Thoracic aorta (tissue), 2 donors: Measurements from ENCODE around the gene GNB1L. TPM values are rescaled to one million over a fixed set of nuclear protein-coding genes. Genes with fewer than 3 reads are reported as not detected.

Experiments used
- ATAC-seq: fragments of 150-250 bp; one replicate; pipeline ENCODE4 v1.8.0; 2017; ENCODE audit warnings: low read depth; ENCODE audit not compliant: insufficient number of reproducible peaks, low FRiP score
- DNase-seq: peaks from one replicate; pipeline ENCODE4 v3.0.0-alpha.2; 2020; ENCODE audit warnings: low spot score
- H3K27ac ChIP-seq, 2 donors: fragments of 200-600 bp; sonication (generic); 1 replicate in 1 of 2; 2 replicates in 1 of 2; pipeline ENCODE4 v1.5.1; 2016; ENCODE audit warnings: mild to moderate bottlenecking in 2 of 2, moderate library complexity in 2 of 2
- H3K27me3 ChIP-seq: fragments of 200-600 bp; sonication (generic); replicated peaks from 2 replicates; pipeline ENCODE4 v1.6.0; 2016; ENCODE audit warnings: mild to moderate bottlenecking; ENCODE audit not compliant: insufficient read depth
- H3K36me3 ChIP-seq: fragments of 200-600 bp; sonication (generic); one replicate; pipeline ENCODE4 v1.5.1; 2016
- H3K4me1 ChIP-seq, 2 donors: fragments of 200-600 bp; sonication (generic); 1 replicate in 1 of 2; 2 replicates in 1 of 2; pipeline versions ENCODE4 v1.5.1 to v1.6.0; 2016; ENCODE audit warnings: low read depth in 2 of 2, mild to moderate bottlenecking in 1 of 2; ENCODE audit not compliant: control insufficient read depth in 1 of 2
- H3K4me3 ChIP-seq: fragments of 200-600 bp; sonication (generic); 2 replicates; pipeline ENCODE4 v1.5.1; 2016; ENCODE audit warnings: mild to moderate bottlenecking
- H3K9me3 ChIP-seq: fragments of 200-600 bp; sonication (generic); 2 replicates; pipeline ENCODE4 v1.5.1; 2016
- total RNA-seq, 2 donors: library from RNA; depleted of rRNA; stranded (reverse); fragments of >200 nt; gene quantifications; one replicate each; pipeline versions ENCODE4 v1.1.0 to v1.2.3, GENCODE V29; 2016
- TF ChIP-seq, protein P1 (sequence below): fragments of 200-600 bp; sonication (generic); IDR thresholded peaks from one replicate; pipeline ENCODE4 v1.5.1; 2019; ENCODE audit warnings: antibody characterized with exemption

The GNB1L gene
- total RNA-seq, 2 donors from 2014 or later, result 2.3 to 7.7 TPM

GRCh38 chr22:19863571-19863970 is 8.9 kb upstream of the GNB1L start:
- no peaks in the 10 kb centered on the region for H3K4me1 ChIP-seq
- DNase-seq, result no peak
- H3K27me3 ChIP-seq, result no peaks in the 10 kb centered on the region
- H3K36me3 ChIP-seq, result no peaks in the 10 kb centered on the region
- TF ChIP-seq, protein P1, sequence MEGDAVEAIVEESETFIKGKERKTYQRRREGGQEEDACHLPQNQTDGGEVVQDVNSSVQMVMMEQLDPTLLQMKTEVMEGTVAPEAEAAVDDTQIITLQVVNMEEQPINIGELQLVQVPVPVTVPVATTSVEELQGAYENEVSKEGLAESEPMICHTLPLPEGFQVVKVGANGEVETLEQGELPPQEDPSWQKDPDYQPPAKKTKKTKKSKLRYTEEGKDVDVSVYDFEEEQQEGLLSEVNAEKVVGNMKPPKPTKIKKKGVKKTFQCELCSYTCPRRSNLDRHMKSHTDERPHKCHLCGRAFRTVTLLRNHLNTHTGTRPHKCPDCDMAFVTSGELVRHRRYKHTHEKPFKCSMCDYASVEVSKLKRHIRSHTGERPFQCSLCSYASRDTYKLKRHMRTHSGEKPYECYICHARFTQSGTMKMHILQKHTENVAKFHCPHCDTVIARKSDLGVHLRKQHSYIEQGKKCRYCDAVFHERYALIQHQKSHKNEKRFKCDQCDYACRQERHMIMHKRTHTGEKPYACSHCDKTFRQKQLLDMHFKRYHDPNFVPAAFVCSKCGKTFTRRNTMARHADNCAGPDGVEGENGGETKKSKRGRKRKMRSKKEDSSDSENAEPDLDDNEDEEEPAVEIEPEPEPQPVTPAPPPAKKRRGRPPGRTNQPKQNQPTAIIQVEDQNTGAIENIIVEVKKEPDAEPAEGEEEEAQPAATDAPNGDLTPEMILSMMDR, result no peak
- no peak overlapping the region for H3K4me3 ChIP-seq
- no peaks in the 10 kb centered on the region for H3K9me3 ChIP-seq
- ATAC-seq, result no peak
- H3K27ac ChIP-seq, result no peak overlapping the region

DNA sequence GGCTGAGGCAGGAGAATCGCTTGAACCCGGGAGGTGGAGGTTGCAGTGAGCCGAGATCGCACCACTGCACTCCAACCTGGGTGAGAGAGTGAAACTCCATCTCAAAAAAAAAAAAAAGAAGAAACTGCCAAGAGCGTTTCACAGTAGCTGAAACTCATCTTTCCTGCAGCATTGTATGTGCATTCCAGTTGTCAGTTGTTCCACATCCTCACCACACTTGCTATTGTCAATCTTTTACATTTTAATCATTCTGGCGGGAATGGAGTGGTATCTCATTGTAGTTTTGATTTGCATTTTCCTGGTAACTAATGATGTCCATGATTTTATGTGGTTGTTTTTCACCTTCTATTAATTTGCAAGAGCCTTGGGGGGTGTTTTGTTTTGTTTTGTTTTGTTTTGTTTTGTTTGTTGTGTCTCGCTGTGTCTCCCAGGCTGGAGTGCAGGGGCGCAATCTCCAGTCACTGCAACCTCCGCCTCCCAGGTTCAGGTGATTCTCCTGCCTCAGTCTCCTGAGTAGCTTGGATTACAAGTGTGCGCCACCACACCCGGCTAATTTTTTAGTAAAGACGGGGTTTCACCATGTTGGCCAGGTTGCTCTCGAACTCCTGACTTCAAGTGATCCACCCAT is 8.1 kb upstream of the GNB1L start:
- Histone ChIP-seq H3K4me1 (no peaks in the 10 kb centered on the region), H3K9me3 (no peaks in the 10 kb centered on the region), H3K36me3 (no peaks in the 10 kb centered on the region), H3K4me3 (no peak overlapping the region), H3K27me3 (no peaks in the 10 kb centered on the region), H3K27ac (no peak overlapping the region)
- no peak for DNase-seq
- no peak for ATAC-seq
- TF ChIP-seq, protein P1, result no peak

GRCh38 chr22:19859861-19860510 is 5.3 kb upstream of the GNB1L start:
- Histone ChIP-seq H3K27ac (no peak overlapping the region), H3K9me3 (no peaks in the 10 kb centered on the region), H3K27me3 (no peaks in the 10 kb centered on the region), H3K4me3 (no peak overlapping the region), H3K4me1 (peaks cover 8 to 10% of the 10 kb centered on the region in 2 donors), H3K36me3 (no peaks in the 10 kb centered on the region)
- ATAC-seq, result no peak
- TF ChIP-seq, protein P1, result no peak
- no peak for DNase-seq

- Histone ChIP-seq H3K4me3 (no peak overlapping the region), H3K4me1 (peaks cover 15 to 28% of the 10 kb centered on the region in 2 donors), H3K27ac (no peak overlapping the region), H3K9me3 (no peaks in the 10 kb centered on the region), H3K36me3 (no peaks in the 10 kb centered on the region), H3K27me3 (no peaks in the 10 kb centered on the region)
- DNase-seq, result no peak
- TF ChIP-seq, protein P1, result no peak
- no peak for ATAC-seq
These were observed 2.7 kb upstream of the GNB1L start for GRCh38 chr22:19857382-19857781.

DNA sequence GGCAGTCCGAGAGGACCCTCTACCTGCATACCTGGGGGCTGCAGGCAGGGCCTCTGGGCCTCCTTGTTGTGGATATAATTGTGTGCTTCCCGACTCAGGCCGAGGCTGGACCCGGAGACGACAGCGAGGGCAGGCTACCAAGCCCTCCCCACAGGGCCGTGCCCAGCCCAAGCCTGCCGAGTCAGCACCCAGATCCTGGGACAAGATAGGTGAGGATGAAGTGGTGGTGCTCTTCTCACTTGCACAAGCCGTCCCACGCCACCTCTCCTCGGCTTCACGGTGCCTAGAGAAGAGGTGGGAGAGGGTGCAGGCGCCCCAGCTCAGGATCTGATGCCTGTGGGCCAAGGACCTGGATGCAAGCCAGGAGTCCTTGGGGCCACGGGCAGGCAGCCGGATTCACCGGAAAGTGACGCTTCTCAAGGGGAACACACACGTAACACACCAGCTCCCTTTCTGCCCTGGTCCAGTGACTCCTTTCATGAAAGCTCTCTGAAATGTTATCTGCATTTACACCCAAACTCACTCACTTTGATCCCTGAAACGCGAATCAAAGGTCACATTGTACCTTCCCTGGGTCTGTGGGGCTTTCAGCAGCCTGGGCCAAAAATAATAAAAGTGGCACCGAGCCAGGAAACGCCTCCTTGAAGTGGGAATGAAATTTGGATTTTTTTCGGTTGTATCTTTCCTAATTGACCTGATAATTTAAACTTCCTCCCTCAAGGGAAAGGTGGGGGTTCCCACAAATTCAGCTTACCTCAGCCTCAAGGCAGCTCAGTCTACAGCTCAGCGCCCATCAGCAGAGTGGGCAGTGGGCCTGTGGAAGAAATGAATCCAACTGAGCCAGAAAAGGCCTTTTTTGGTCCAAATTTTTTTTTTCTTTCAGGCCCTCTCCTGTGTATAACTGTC is 1.1 kb upstream of the GNB1L start:
- Histone ChIP-seq H3K36me3 (peaks cover 13% of the 10 kb centered on the region), H3K4me3 (peak overlapping the region; percentile 84), H3K9me3 (no peaks in the 10 kb centered on the region), H3K27ac (peak overlapping the region; percentile 89 to 90), H3K27me3 (no peaks in the 10 kb centered on the region), H3K4me1 (peaks cover 15 to 28% of the 10 kb centered on the region in 2 donors)
- ATAC-seq (peak; percentile 17), DNase-seq (no peak)
- TF ChIP-seq, protein P1, result no peak
